ENCODE results near the gene F2. TPM values are rescaled to one million over a fixed set of nuclear protein-coding genes. Genes with fewer than 3 reads are reported as not detected.

Gene F2
- total and polyA plus RNA-seq, 2 of the 13 experiments (the other 11 are each of a cell fraction or from before 2014, with no cell fraction given) = 330 to 801 TPM

GRCh38 chr11:46719048-46719542, at the start of gene F2 (continued):
- TF ChIP-seq, protein P1, sequence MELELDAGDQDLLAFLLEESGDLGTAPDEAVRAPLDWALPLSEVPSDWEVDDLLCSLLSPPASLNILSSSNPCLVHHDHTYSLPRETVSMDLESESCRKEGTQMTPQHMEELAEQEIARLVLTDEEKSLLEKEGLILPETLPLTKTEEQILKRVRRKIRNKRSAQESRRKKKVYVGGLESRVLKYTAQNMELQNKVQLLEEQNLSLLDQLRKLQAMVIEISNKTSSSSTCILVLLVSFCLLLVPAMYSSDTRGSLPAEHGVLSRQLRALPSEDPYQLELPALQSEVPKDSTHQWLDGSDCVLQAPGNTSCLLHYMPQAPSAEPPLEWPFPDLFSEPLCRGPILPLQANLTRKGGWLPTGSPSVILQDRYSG (CRISPR knock-in tag; IDR thresholded peaks at IDR 0.05) = no peak
- no peak for TF ChIP-seq MYNN (CRISPR knock-in tag; IDR thresholded peaks at IDR 0.05; ENCODE audit: low read depth)
- no peak for TF ChIP-seq ZNF234 (CRISPR knock-in tag; conservative IDR thresholded peaks at IDR 0.05)
- 0 out of 2 replicates have a peak, but pooled peaks have one; percentile 52 for TF ChIP-seq ZNF264 (CRISPR knock-in tag; IDR thresholded peaks at IDR 0.05)
- peak; percentile 55; the same call in 1 of the 2 replicates for TF ChIP-seq MAX (IDR thresholded peaks at IDR 0.05)
- TF ChIP-seq ZNF567 (CRISPR knock-in tag; IDR thresholded peaks at IDR 0.05; ENCODE audit: borderline replicate concordance) = no peak
- peak; percentile 38; the same call in 1 of the 2 replicates for TF ChIP-seq NCOR1 (IDR thresholded peaks at IDR 0.05; ENCODE audit: borderline replicate concordance, low read length)
- peak; percentile 81; the same call in 1 of the 2 replicates for TF ChIP-seq ZNF205 (CRISPR knock-in tag; IDR thresholded peaks at IDR 0.05)
- no peak; the same call in 1 of the 2 replicates for TF ChIP-seq RFXAP (CRISPR knock-in tag; IDR thresholded peaks at IDR 0.05; ENCODE audit: borderline replicate concordance)
- peak; percentile 69 for TF ChIP-seq PHF8 (CRISPR knock-in tag; IDR thresholded peaks at IDR 0.05)
- TF ChIP-seq MXD4 (CRISPR knock-in tag; IDR thresholded peaks at IDR 0.05) = no peak; the same call in 1 of the 2 replicates
- peak; percentile 92 for TF ChIP-seq ZNF609 (CRISPR knock-in tag; IDR thresholded peaks at IDR 0.05; ENCODE audit: borderline replicate concordance)
- TF ChIP-seq ZIK1 (CRISPR knock-in tag; IDR thresholded peaks at IDR 0.05; ENCODE audit: borderline replicate concordance, low read depth) = peak; percentile 68
- peak; percentile 74 for TF ChIP-seq PHF5A (CRISPR knock-in tag; IDR thresholded peaks at IDR 0.05; ENCODE audit: low read depth, unreplicated experiment)
- no peak for TF ChIP-seq ZNF337 (CRISPR knock-in tag; IDR thresholded peaks at IDR 0.05; ENCODE audit: borderline replicate concordance, low read depth)
- peak; percentile 66; the same call in 1 of the 2 replicates for TF ChIP-seq SOX13 (IDR thresholded peaks at IDR 0.05)
- TF ChIP-seq SOX13 (CRISPR knock-in tag; conservative IDR thresholded peaks at IDR 0.05 in 1 of 2, IDR thresholded peaks at IDR 0.05 in 1 of 2) = peak in 1 of 2 experiments; percentile 98; a peak in 2 of 4 replicates
- TF ChIP-seq ZNF766 (CRISPR knock-in tag; IDR thresholded peaks at IDR 0.05; ENCODE audit: borderline replicate concordance) = 0 out of 2 replicates have a peak, but pooled peaks have one; percentile 44
- TF ChIP-seq FOXC1 (CRISPR knock-in tag; IDR thresholded peaks at IDR 0.05; ENCODE audit: borderline replicate concordance) = peak; percentile 60; the same call in 1 of the 2 replicates
- TF ChIP-seq ARNT2 (CRISPR knock-in tag; IDR thresholded peaks at IDR 0.05; ENCODE audit: low read depth) = no peak; the same call in 1 of the 2 replicates
- TF ChIP-seq PPARG (CRISPR knock-in tag; conservative IDR thresholded peaks at IDR 0.05) = peak; percentile 91
- peak; percentile 75 for TF ChIP-seq THAP11 (CRISPR knock-in tag; IDR thresholded peaks at IDR 0.05)
- peak; percentile 68; the same call in 1 of the 2 replicates for TF ChIP-seq ZNF354B (CRISPR knock-in tag; IDR thresholded peaks at IDR 0.05)
- TF ChIP-seq NR3C1 (CRISPR knock-in tag; IDR thresholded peaks at IDR 0.05) = no peak
- no peak for TF ChIP-seq FOXP1 (IDR thresholded peaks at IDR 0.05)
- TF ChIP-seq FOXP1 (CRISPR knock-in tag; IDR thresholded peaks at IDR 0.05) = peak; percentile 65; the same call in 1 of the 2 replicates
